Activated naive CD4-positive, alpha-beta T cell treated with anti-CD3 and anti-CD28 coated beads, Interleukin-2, amount 10 ng/mL, durations not matched to agents 7 days and 5 days (primary cell): ENCODE data around the gene ATF6.

Experiments used
- CTCF ChIA-PET: fragments of 350-600 bp; sonication (Branson Sonifier 250); formaldehyde crosslinking; loops from one replicate; lab custom pipeline; 2021; ENCODE audit warnings: antibody characterized with exemption; lab: Charles Lee
- DNase-seq: peaks from one replicate; pipeline ENCODE4 v3.0.0-alpha.2; 2020
- H3K27ac Mint-ChIP-seq: one replicate; pipeline ENCODE4 v1.8.0; 2021; ENCODE audit warnings: mild to moderate bottlenecking, moderate library complexity, mixed read lengths
- H3K27me3 Mint-ChIP-seq: one replicate; pipeline ENCODE4 v1.8.0; 2021; ENCODE audit warnings: mild to moderate bottlenecking, mixed read lengths
- H3K36me3 Mint-ChIP-seq: one replicate; pipeline ENCODE4 v1.8.0; 2021; ENCODE audit warnings: mixed read lengths
- H3K4me1 Mint-ChIP-seq: one replicate; pipeline ENCODE4 v1.8.0; 2021; ENCODE audit warnings: mixed read lengths
- H3K4me3 Mint-ChIP-seq: one replicate; pipeline ENCODE4 v1.8.0; 2021; ENCODE audit warnings: mild to moderate bottlenecking, moderate library complexity, mixed read lengths
- H3K9me3 Mint-ChIP-seq: one replicate; pipeline ENCODE4 v1.8.0; 2021; ENCODE audit warnings: mixed read lengths

ATF6 gene

DNA sequence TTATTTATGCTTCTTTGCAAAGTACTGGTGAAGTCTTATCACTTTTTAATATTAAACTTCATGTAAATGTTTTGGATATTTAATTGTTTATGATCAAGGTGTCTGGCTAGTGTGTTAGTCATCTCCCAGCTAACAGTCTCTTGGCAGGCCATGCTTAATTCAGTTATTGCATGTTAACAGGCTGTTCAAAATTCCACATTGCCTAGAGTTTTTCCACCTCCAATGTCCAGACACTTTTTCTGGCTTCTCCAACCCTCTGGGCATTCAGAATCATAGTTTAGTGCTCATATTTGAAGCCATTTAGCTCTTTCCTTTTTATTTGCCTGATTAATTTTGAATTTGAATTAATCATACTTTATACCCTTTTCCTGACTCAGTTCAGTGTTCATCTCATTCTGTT, 188.3 kb downstream of the ATF6 start:
- no peaks in the 10 kb centered on the region for H3K27me3 Mint-ChIP-seq
- no peak overlapping the region for H3K27ac Mint-ChIP-seq
- no peaks in the 10 kb centered on the region for H3K9me3 Mint-ChIP-seq
- CTCF ChIA-PET: no interaction called here
- no peak for DNase-seq
- no peak overlapping the region for H3K4me3 Mint-ChIP-seq
- H3K4me1 Mint-ChIP-seq: peaks cover 22% of the 10 kb centered on the region
- H3K36me3 Mint-ChIP-seq: peaks cover 25% of the 10 kb centered on the region

GRCh38 chr1:161955606-161956005, 189.5 kb downstream of the ATF6 start:
- no peak overlapping the region for H3K4me3 Mint-ChIP-seq
- DNase-seq: no peak
- no peaks in the 10 kb centered on the region for H3K27me3 Mint-ChIP-seq
- H3K36me3 Mint-ChIP-seq: peaks cover 30% of the 10 kb centered on the region
- H3K27ac Mint-ChIP-seq: no peak overlapping the region
- CTCF ChIA-PET: no interaction called here
- peaks cover 32% of the 10 kb centered on the region for H3K4me1 Mint-ChIP-seq
- H3K9me3 Mint-ChIP-seq: no peaks in the 10 kb centered on the region

DNA sequence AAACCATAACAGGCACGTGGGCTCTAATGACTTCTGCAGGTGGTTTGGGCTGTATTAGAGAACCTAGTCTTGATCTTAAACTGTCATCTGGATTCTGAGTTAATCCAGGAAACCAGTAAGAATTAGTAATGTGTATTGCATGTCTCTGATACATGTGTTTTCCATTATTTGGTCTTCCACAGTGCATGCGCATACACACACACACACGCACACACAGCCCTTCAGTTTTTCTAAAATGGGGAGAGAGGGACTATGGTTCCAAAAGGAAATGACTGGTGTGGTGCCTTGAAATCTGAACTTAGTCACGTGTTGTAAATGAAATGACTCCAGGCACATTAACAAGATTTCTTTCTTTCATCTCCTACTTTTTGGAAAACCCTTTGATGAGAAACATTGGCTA, 190.0 kb downstream of the ATF6 start:
- H3K4me3 Mint-ChIP-seq: no peak overlapping the region
- peaks cover 37% of the 10 kb centered on the region for H3K4me1 Mint-ChIP-seq
- no peak for DNase-seq
- peaks cover 33% of the 10 kb centered on the region for H3K36me3 Mint-ChIP-seq
- CTCF ChIA-PET: no interaction called here
- no peaks in the 10 kb centered on the region for H3K9me3 Mint-ChIP-seq
- H3K27ac Mint-ChIP-seq: no peak overlapping the region
- no peaks in the 10 kb centered on the region for H3K27me3 Mint-ChIP-seq

DNA sequence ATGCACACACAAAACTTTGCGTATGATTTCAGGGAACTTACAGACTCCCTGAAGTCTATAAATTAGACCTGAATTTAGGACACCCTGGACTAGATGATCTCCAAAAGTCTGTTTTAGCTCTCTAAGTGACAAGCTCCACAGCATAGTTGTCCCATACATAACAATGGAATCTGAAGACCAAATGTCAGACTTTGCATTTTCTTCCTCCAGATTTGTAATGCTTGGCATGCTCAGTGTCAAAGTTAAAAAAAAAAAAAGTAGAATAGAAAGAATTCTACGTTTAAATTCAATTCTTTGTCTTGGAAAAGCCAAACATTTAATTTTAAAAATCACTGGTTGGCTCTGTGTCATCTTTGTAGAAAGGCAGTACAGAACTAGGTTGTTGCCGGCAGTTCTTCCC, 190.8 kb downstream of the ATF6 start:
- Mint-ChIP-seq H3K9me3 (no peaks in the 10 kb centered on the region), H3K4me3 (no peak overlapping the region), H3K4me1 (peaks cover 44% of the 10 kb centered on the region), H3K27ac (no peak overlapping the region), H3K27me3 (no peaks in the 10 kb centered on the region), H3K36me3 (peaks cover 33% of the 10 kb centered on the region)
- CTCF ChIA-PET: no interaction called here
- DNase-seq: no peak

DNA sequence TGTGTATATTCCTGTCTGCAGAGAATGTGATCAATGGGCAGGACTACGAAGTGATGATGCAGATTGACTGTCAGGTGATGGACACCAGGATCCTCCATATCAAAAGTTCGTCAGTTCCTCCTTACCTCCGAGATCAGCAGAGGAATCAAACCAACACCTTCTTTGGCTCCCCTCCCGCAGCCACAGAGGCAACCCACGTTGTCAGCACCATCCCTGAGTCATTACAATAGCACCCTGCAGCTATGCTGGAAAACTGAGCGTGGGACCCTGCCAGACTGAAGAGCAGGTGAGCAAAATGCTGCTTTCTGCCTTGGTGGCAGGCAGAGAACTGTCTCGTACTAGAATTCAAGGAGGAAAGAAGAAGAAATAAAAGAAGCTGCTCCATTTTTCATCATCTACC, 192.3 kb downstream of the ATF6 start:
- Mint-ChIP-seq H3K9me3 (no peaks in the 10 kb centered on the region), H3K27me3 (no peaks in the 10 kb centered on the region), H3K27ac (no peak overlapping the region), H3K4me3 (no peak overlapping the region), H3K36me3 (peaks cover 35% of the 10 kb centered on the region), H3K4me1 (peaks cover 54% of the 10 kb centered on the region)
- DNase-seq: no peak
- CTCF ChIA-PET: interaction anchor here (0.6 kb wide), 1 partner anchor 157 kb away, joined by 3 read pairs; no protein-coding TSS in a partner anchor

GRCh38 chr1:161962091-161962887, 196.2 kb downstream of the ATF6 start:
- CTCF ChIA-PET: interaction anchor here (0.8 to 1.3 kb wide), 2 partner anchors 56 to 61 kb away, joined by 3 read pairs; partner anchors contain the start of gene OLFML2B
- H3K27ac Mint-ChIP-seq: peak overlapping the region; percentile 94
- H3K36me3 Mint-ChIP-seq: peaks cover 43% of the 10 kb centered on the region
- no peaks in the 10 kb centered on the region for H3K9me3 Mint-ChIP-seq
- H3K4me3 Mint-ChIP-seq: peak overlapping the region; percentile 77
- H3K4me1 Mint-ChIP-seq: peaks cover 41% of the 10 kb centered on the region
- H3K27me3 Mint-ChIP-seq: no peaks in the 10 kb centered on the region
- DNase-seq: peak; percentile 51

DNA sequence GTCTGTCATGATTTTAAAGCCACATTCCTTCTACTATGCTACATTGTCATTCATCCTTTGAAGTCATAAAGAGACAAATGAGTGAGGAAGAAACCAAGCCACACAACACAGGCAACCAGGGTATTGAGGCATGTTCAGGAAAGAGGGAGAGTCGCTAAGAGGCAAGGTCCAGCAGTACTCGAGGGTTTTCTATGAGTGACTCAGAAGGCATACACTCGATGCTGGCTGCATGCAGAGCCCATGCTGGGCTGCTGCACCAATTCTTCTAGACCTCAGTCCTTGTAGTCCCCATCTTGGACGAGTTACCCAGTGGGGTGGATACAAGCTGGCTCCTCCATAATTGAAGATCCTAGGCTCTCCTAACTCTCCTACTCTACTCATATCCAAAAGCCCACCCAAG, 199.9 kb downstream of the ATF6 start:
- peaks cover 27% of the 10 kb centered on the region for H3K4me1 Mint-ChIP-seq
- H3K27ac Mint-ChIP-seq: no peak overlapping the region
- H3K36me3 Mint-ChIP-seq: peaks cover 23% of the 10 kb centered on the region
- H3K4me3 Mint-ChIP-seq: no peak overlapping the region
- no peak for DNase-seq
- no peaks in the 10 kb centered on the region for H3K9me3 Mint-ChIP-seq
- H3K27me3 Mint-ChIP-seq: no peaks in the 10 kb centered on the region
- CTCF ChIA-PET: no interaction called here

DNA sequence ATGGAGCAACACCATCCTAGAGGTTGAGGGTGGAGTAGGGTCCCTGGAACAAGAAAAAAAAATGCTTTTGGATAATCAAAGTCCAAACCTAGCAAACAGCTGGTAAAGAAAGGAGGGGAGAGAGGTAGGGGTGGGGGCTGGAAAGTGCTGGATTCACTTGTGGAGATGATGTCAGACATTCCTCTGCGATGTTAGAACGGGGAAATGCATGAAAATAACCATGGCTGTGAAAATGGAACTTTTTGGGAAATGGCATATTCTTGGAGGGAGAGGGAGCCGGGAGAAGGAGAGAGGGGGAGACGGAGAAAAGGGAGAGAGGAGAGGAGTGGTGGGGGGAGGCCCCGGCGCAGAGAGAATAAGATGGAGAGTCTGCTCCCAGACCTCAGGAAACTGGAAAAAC, 203.9 kb downstream of the ATF6 start:
- no peak overlapping the region for H3K27ac Mint-ChIP-seq
- H3K4me3 Mint-ChIP-seq: no peak overlapping the region
- CTCF ChIA-PET: no interaction called here
- H3K4me1 Mint-ChIP-seq: peaks cover 4% of the 10 kb centered on the region
- no peaks in the 10 kb centered on the region for H3K27me3 Mint-ChIP-seq
- DNase-seq: no peak
- no peaks in the 10 kb centered on the region for H3K9me3 Mint-ChIP-seq
- H3K36me3 Mint-ChIP-seq: peaks cover 11% of the 10 kb centered on the region

GRCh38 chr1:161970633-161971032, 204.5 kb downstream of the ATF6 start:
- H3K36me3 Mint-ChIP-seq: peaks cover 8% of the 10 kb centered on the region
- no peaks in the 10 kb centered on the region for H3K27me3 Mint-ChIP-seq
- DNase-seq: no peak
- no peak overlapping the region for H3K4me3 Mint-ChIP-seq
- CTCF ChIA-PET: no interaction called here
- no peak overlapping the region for H3K27ac Mint-ChIP-seq
- peaks cover 4% of the 10 kb centered on the region for H3K4me1 Mint-ChIP-seq
- H3K9me3 Mint-ChIP-seq: no peaks in the 10 kb centered on the region

GRCh38 chr1:161972828-161973227, 206.7 kb downstream of the ATF6 start:
- no peak for DNase-seq
- CTCF ChIA-PET: no interaction called here
- no peaks in the 10 kb centered on the region for H3K27me3 Mint-ChIP-seq
- peaks cover 4% of the 10 kb centered on the region for H3K4me1 Mint-ChIP-seq
- H3K27ac Mint-ChIP-seq: no peak overlapping the region
- peaks cover 1% of the 10 kb centered on the region for H3K36me3 Mint-ChIP-seq
- no peak overlapping the region for H3K4me3 Mint-ChIP-seq
- no peaks in the 10 kb centered on the region for H3K9me3 Mint-ChIP-seq

DNA sequence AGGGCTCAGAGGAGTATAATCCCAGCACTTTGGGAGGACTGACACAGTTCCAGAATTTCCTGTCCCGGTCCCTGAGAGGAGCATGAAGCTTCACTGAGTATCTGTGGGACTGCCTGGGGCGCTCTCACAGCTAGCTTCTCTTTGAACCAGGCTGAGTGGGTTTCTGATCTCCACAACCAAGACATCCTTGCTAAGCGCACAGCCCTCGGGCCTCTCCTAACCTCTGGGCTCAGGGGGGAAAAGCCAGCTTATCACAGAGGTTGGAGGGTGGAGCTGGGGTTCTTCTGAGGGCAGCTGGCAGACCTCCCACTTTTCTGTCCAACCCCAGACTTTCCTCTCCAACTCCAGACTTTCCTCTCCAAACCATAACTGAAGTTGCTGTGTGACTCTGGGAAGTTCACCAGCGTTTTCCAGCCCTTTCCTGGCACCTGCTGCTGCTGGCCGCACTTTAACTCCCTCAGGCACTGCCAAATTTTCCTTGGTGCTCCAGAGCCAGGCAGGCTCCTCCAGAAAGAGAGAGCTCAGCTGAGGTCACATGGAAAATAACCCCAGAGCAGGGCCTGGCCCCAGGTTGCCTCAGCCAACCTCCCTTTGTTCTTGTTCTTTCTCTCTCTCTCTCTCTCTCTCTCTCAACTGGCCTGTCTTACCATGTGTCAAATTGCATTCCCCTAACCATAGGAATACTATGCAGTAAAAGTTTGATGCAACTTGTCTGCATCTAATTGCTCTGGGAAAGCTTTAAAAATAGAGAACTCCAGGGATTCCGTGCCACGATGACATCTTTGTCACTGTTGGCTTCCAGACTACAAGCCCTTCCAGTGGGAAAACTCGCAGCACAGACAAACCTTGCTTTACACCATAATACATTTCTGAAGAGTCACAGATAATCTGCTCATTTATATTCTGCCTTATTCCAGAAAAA, 208.1 kb downstream of the ATF6 start:
- no peak overlapping the region for H3K4me3 Mint-ChIP-seq
- H3K27ac Mint-ChIP-seq: no peak overlapping the region
- no peak for DNase-seq
- H3K4me1 Mint-ChIP-seq: peaks cover 4% of the 10 kb centered on the region
- peaks cover under 1% of the 10 kb centered on the region for H3K36me3 Mint-ChIP-seq
- CTCF ChIA-PET: no interaction called here
- no peaks in the 10 kb centered on the region for H3K9me3 Mint-ChIP-seq
- no peaks in the 10 kb centered on the region for H3K27me3 Mint-ChIP-seq

DNA sequence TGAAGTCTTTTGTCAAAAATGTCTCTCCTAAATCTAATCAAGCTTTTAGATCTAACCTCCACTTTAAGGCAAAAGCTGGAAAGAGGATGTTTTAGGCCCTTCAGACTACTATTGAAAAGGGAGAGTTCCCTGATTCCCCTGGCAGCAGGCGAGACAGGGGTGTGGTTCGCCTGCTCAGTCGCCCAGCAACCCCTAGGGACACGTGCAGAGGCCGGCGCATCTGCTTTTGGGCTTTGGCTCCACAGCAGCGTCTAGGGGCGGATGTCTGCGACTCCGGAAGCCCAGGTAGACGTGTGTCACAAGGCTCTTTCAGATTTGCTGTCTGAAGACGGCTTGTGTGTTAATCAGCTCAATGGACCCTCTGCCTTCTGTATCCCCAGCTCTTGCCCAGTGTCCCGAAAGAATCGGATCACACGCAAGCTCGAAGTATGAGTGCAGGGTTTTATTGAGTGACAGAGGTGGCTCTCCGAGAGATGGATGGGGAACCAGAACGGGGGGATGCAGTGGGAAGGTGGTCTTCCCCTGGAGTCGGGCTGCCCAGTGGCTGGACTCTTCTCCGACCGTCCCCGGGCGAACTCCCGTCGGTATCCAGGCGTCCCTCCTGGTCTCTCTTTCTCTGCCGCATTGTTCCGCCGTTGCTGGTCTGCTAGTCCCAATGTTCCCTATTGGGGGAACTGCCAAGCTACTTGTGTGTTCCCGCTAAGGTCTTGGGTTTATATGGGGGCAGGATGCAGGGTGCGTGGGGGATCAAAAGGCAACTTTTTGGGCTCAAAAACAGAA, 212.1 kb downstream of the ATF6 start:
- CTCF ChIA-PET: no interaction called here
- Mint-ChIP-seq H3K4me1 (no peaks in the 10 kb centered on the region), H3K9me3 (no peaks in the 10 kb centered on the region), H3K27ac (no peak overlapping the region), H3K4me3 (no peak overlapping the region), H3K27me3 (no peaks in the 10 kb centered on the region), H3K36me3 (no peaks in the 10 kb centered on the region)
- no peak for DNase-seq

DNA sequence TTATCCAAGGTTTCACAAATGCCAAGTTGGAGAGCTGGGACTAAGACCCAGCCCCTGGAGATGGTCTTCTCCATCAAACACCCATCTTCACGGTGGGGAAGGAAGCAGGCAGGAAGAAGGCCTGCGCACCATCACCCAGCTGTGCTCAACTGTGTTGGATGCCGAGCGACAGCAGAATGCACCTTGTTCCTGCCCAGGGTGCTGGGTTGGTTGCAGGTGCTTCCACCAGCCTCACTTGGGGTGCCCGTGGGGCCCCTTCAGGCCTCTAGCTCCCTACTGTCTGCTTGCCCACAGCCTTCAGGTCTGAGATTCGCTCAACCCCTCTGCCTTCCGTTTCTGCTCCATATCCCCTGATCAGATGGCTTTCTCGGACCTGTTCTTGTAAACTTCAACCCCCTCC, 215.0 kb downstream of the ATF6 start:
- Mint-ChIP-seq H3K36me3 (no peaks in the 10 kb centered on the region), H3K27me3 (no peaks in the 10 kb centered on the region), H3K4me1 (no peaks in the 10 kb centered on the region), H3K27ac (no peak overlapping the region), H3K4me3 (no peak overlapping the region), H3K9me3 (no peaks in the 10 kb centered on the region)
- no peak for DNase-seq
- CTCF ChIA-PET: no interaction called here
